Activated B cell treated with CpG ODN at 0.5 μM for 24 hours (primary cell): ENCODE measurements around the gene EPB41L4B. TPM values are rescaled to one million over a fixed set of nuclear protein-coding genes. Genes with fewer than 3 reads are reported as not detected.

ENCODE experiments used
- ATAC-seq: fragments of 200-7000 bp; cut with Tn5 transposase; one replicate; pipeline ENCODE4 v1.10.0; 2021; ENCODE audit warnings: low read depth, mild to moderate bottlenecking, moderate library complexity
- CTCF ChIA-PET: fragments of 350-600 bp; sonication (Branson Sonifier 250); formaldehyde crosslinking; loops from one replicate; lab custom pipeline; 2021; ENCODE audit warnings: antibody characterized with exemption; lab: Charles Lee
- POLR2A ChIA-PET: fragments of 350-600 bp; sonication (Branson Sonifier 250); formaldehyde crosslinking; loops from one replicate; lab custom pipeline; 2021; ENCODE audit warnings: antibody characterized with exemption; lab: Charles Lee
- DNase-seq: peaks from one replicate; pipeline ENCODE4 v3.0.0; 2022
- H3K27ac Mint-ChIP-seq: one replicate; pipeline ENCODE4 v1.8.0; 2020; ENCODE audit warnings: mixed read lengths
- H3K27me3 Mint-ChIP-seq: one replicate; pipeline ENCODE4 v1.8.0; 2021; ENCODE audit warnings: mixed read lengths
- H3K36me3 Mint-ChIP-seq: one replicate; pipeline ENCODE4 v1.8.0; 2021; ENCODE audit warnings: low read depth, mixed read lengths
- H3K4me1 Mint-ChIP-seq: one replicate; pipeline ENCODE4 v1.8.0; 2021; ENCODE audit warnings: mixed read lengths
- H3K4me3 Mint-ChIP-seq: one replicate; pipeline ENCODE4 v1.8.0; 2020; ENCODE audit warnings: mild to moderate bottlenecking, mixed read lengths
- H3K9me3 Mint-ChIP-seq: one replicate; pipeline ENCODE4 v1.8.0; 2020; ENCODE audit warnings: mixed read lengths
- CTCF ChIP-seq: fragments of 200-600 bp; IDR thresholded peaks from one replicate; pipeline ENCODE4 v1.8.0; 2022; ENCODE audit warnings: antibody characterized with exemption, mild to moderate bottlenecking
- intact Hi-C: fragments of 100-400 bp; cut with micrococcal nuclease; formaldehyde crosslinking; loops from one replicate; pipeline ENCODE4 v1.15.1; 2024
- total RNA-seq: library from RNA; stranded (reverse); gene quantifications from 2 replicates; pipeline ENCODE4 v1.2.3, GENCODE V29; 2022

EPB41L4B gene
- total RNA-seq, 1 donor from 2014 or later, result 5.3 TPM

GRCh38 chr9:109252291-109252690, 68.6 kb downstream of the EPB41L4B start:
- intact Hi-C loops, result no loop called here
- ChIA-PET POLR2A (no interaction called here), CTCF (no interaction called here)
- Mint-ChIP-seq H3K27me3 (no peaks in the 10 kb centered on the region), H3K9me3 (no peaks in the 10 kb centered on the region), H3K27ac (no peak overlapping the region), H3K4me3 (no peak overlapping the region), H3K4me1 (no peaks in the 10 kb centered on the region), H3K36me3 (no peaks in the 10 kb centered on the region)
- DNase-seq (no peak), ATAC-seq (no peak)
- TF ChIP-seq CTCF, result no peak

GRCh38 chr9:109251776-109252106, 69.1 kb downstream of the EPB41L4B start:
- intact Hi-C loops, result no loop called here
- DNase-seq (no peak), ATAC-seq (no peak)
- Mint-ChIP-seq H3K4me3 (no peak overlapping the region), H3K27me3 (no peaks in the 10 kb centered on the region), H3K36me3 (no peaks in the 10 kb centered on the region), H3K4me1 (no peaks in the 10 kb centered on the region), H3K9me3 (no peaks in the 10 kb centered on the region), H3K27ac (no peak overlapping the region)
- CTCF ChIA-PET, result no interaction called here
- TF ChIP-seq CTCF, result no peak
- POLR2A ChIA-PET, result no interaction called here

GRCh38 chr9:109251080-109251775, 69.6 kb downstream of the EPB41L4B start:
- H3K27ac Mint-ChIP-seq, result no peak overlapping the region
- no peaks in the 10 kb centered on the region for H3K4me1 Mint-ChIP-seq
- ChIA-PET POLR2A (no interaction called here), CTCF (no interaction called here)
- ATAC-seq (no peak), DNase-seq (no peak)
- no peaks in the 10 kb centered on the region for H3K9me3 Mint-ChIP-seq
- no peak for TF ChIP-seq CTCF
- intact Hi-C loops, result no loop called here
- H3K36me3 Mint-ChIP-seq, result no peaks in the 10 kb centered on the region
- H3K4me3 Mint-ChIP-seq, result no peak overlapping the region
- peaks cover 3% of the 10 kb centered on the region for H3K27me3 Mint-ChIP-seq

- H3K9me3 Mint-ChIP-seq, result no peaks in the 10 kb centered on the region
Measured at GRCh38 chr9:109250771-109251079, 70.1 kb downstream of the EPB41L4B start.

GRCh38 chr9:109250311-109250741, 70.5 kb downstream of the EPB41L4B start:
- intact Hi-C loops, result no loop called here
- H3K9me3 Mint-ChIP-seq, result no peaks in the 10 kb centered on the region
- no peaks in the 10 kb centered on the region for H3K4me1 Mint-ChIP-seq
- no peak overlapping the region for H3K27ac Mint-ChIP-seq
- POLR2A ChIA-PET, result no interaction called here
- ATAC-seq (no peak), DNase-seq (no peak)
- no peak for TF ChIP-seq CTCF
- no peaks in the 10 kb centered on the region for H3K36me3 Mint-ChIP-seq
- peaks cover 3% of the 10 kb centered on the region for H3K27me3 Mint-ChIP-seq
- no peak overlapping the region for H3K4me3 Mint-ChIP-seq
- CTCF ChIA-PET, result no interaction called here

More at GRCh38 chr9:109250771-109251079, 70.1 kb downstream of the EPB41L4B start:
- ATAC-seq (no peak), DNase-seq (no peak)
- Mint-ChIP-seq H3K27ac (no peak overlapping the region), H3K4me3 (no peak overlapping the region), H3K4me1 (no peaks in the 10 kb centered on the region), H3K27me3 (peaks cover 3% of the 10 kb centered on the region), H3K36me3 (no peaks in the 10 kb centered on the region)
- no peak for TF ChIP-seq CTCF
- CTCF ChIA-PET, result no interaction called here
- intact Hi-C loops, result no loop called here
- POLR2A ChIA-PET, result no interaction called here
